A549 (cell line): ENCODE measurements around the gene TMEM165. TPM values are rescaled to one million over a fixed set of nuclear protein-coding genes. Genes with fewer than 3 reads are reported as not detected.

Experiments
- ATAC-seq, 2 experiments: fragments of 200-7000 bp in 1 of 2; fragments of >200 bp in 1 of 2; cut with Nextera tagmentation in 1 of 2; cut with Tn5 transposase in 1 of 2; 3 replicates each; pipeline versions ENCODE4 v1.8.0 to v1.9.1; 2018 to 2020; ENCODE audit warnings: mild to moderate bottlenecking in 1 of 2, moderate library complexity in 1 of 2
- CTCF ChIA-PET: fragments of 300-600 bp; sonication (Branson Sonifier 250); formaldehyde crosslinking; extraction: SDS; loops from one replicate; lab custom pipeline; 2021; ENCODE audit warnings: antibody characterized with exemption, inconsistent platforms; lab: Yijun Ruan, JAX
- POLR2A ChIA-PET: fragments of 350-600 bp; formaldehyde crosslinking; extraction: SDS; loops from one replicate; lab custom pipeline; 2021; ENCODE audit warnings: antibody characterized with exemption, inconsistent platforms; lab: Yijun Ruan, JAX
- DNase-seq, 2 experiments: peaks; one replicate each; pipeline versions ENCODE4 v3.0.0 to v3.0.0-alpha.2; 2011 to 2016; ENCODE audit warnings: low read depth in 1 of 2, low spot score in 1 of 2
- FAIRE-seq: peaks from 2 replicates; lab custom pipeline; 2011; peaks lifted over from hg19 to GRCh38; lab: Jason Lieb, UNC
- H3K27ac ChIP-seq, 2 experiments: fragments of >200 bp; sonication (Bioruptor Twin); formaldehyde crosslinking; 3 replicates each; pipeline ENCODE4 v1.5.1; 2016 to 2017
- H3K4me1 ChIP-seq: fragments of >200 bp; sonication (Bioruptor Twin); formaldehyde crosslinking; 3 replicates; pipeline ENCODE4 v1.6.1; 2016
- H3K4me2 ChIP-seq: fragments of >200 bp; sonication (Bioruptor Twin); formaldehyde crosslinking; 3 replicates; pipeline ENCODE4 v1.6.1; 2016
- H3K4me3 ChIP-seq: fragments of >200 bp; sonication (Bioruptor Twin); formaldehyde crosslinking; 3 replicates; pipeline ENCODE4 v1.5.1; 2016
- H3K9me3 ChIP-seq: fragments of >200 bp; sonication (Bioruptor Twin); formaldehyde crosslinking; 3 replicates; pipeline ENCODE4 v1.6.1; 2016
- ATOH8 ChIP-seq: fragments of 250-450 bp; sonication (Bioruptor Pico); IDR thresholded peaks from 2 replicates; pipeline ENCODE4 v1.5.0; 2020; ENCODE audit warnings: low read depth, mild to moderate bottlenecking, moderate library complexity
- BHLHE40 ChIP-seq: IDR thresholded peaks from 2 replicates; pipeline ENCODE4 v1.6.1; 2012; ENCODE audit warnings: low read depth, low read length, inconsistent platforms
- CHD4 ChIP-seq: fragments of 200-600 bp; sonication (generic); IDR thresholded peaks from 2 replicates; pipeline ENCODE4 v1.6.1; 2016; ENCODE audit warnings: antibody characterized with exemption, mild to moderate bottlenecking, borderline replicate concordance
- ELK1 ChIP-seq: fragments of 150-350 bp; IDR thresholded peaks from 2 replicates; pipeline ENCODE4 v1.6.1; 2014; ENCODE audit warnings: low read depth, mild to moderate bottlenecking, low read length
- EP300 ChIP-seq, 2 experiments: fragments of >200 bp; sonication (Bioruptor Twin); formaldehyde crosslinking; IDR thresholded peaks; 2 replicates in 1 of 2; 3 replicates in 1 of 2; pipeline ENCODE4 v1.6.1; 2016 to 2017
- FOSB ChIP-seq: fragments of 250-450 bp; sonication (Bioruptor Pico); IDR thresholded peaks from 2 replicates; pipeline ENCODE4 v1.5.0; 2020; ENCODE audit warnings: mild to moderate bottlenecking, moderate library complexity
- FOXS1 ChIP-seq: fragments of 250-450 bp; sonication (Bioruptor Pico); IDR thresholded peaks from 2 replicates; pipeline ENCODE4 v1.5.0; 2020; ENCODE audit warnings: mild to moderate bottlenecking, moderate library complexity
- HES2 ChIP-seq: fragments of >200 bp; sonication (Bioruptor Twin); formaldehyde crosslinking; IDR thresholded peaks from 2 replicates; pipeline ENCODE4 v1.6.1; 2016
- HOXB13 ChIP-seq: fragments of 250-450 bp; sonication (Bioruptor Pico); IDR thresholded peaks from 2 replicates; pipeline ENCODE4 v1.5.0; 2020; ENCODE audit warnings: low read depth, mild to moderate bottlenecking, moderate library complexity
- HOXB5 ChIP-seq: fragments of 250-450 bp; sonication (Bioruptor Pico); IDR thresholded peaks from 2 replicates; pipeline ENCODE4 v1.5.0; 2020; ENCODE audit warnings: mild to moderate bottlenecking, moderate library complexity
- KDM5A ChIP-seq: fragments of 200-600 bp; sonication (generic); IDR thresholded peaks from 2 replicates; pipeline ENCODE4 v1.6.1; 2016; ENCODE audit warnings: antibody characterized with exemption, mild to moderate bottlenecking
- MAFK ChIP-seq: fragments of 450-650 bp; IDR thresholded peaks from 2 replicates; pipeline ENCODE4 v1.6.1; 2014; ENCODE audit not compliant: partially characterized antibody
- MYC ChIP-seq: IDR thresholded peaks from 2 replicates; pipeline ENCODE4 v1.6.1; 2012; ENCODE audit warnings: mild to moderate bottlenecking, inconsistent platforms, low read length, improper control_type of control experiment, borderline replicate concordance
- NPAS2 ChIP-seq: fragments of 250-450 bp; sonication (Bioruptor Pico); IDR thresholded peaks from 2 replicates; pipeline ENCODE4 v1.8.0; 2022; ENCODE audit warnings: mild to moderate bottlenecking, moderate library complexity, borderline replicate concordance
- NR3C1 ChIP-seq: fragments of >200 bp; sonication (Bioruptor Twin); formaldehyde crosslinking; IDR thresholded peaks from 3 replicates; pipeline ENCODE4 v1.6.1; 2017
- PHF8 ChIP-seq: fragments of 200-600 bp; sonication (generic); IDR thresholded peaks from 2 replicates; pipeline ENCODE4 v1.6.1; 2016; ENCODE audit warnings: low read depth, mild to moderate bottlenecking, antibody characterized with exemption, moderate library complexity, borderline replicate concordance
- POLR2AphosphoS2 ChIP-seq: conservative IDR thresholded peaks from 2 replicates; pipeline ENCODE4 v1.6.1; 2012; ENCODE audit warnings: low read length, improper control_type of control experiment, inconsistent platforms
- RAD21 ChIP-seq, 2 experiments: fragments of >200 bp in 1 of 2; sonication (Bioruptor Twin) in 1 of 2; formaldehyde crosslinking in 1 of 2; IDR thresholded peaks in 1 of 2; conservative IDR thresholded peaks in 1 of 2; 2 replicates in 1 of 2; 3 replicates in 1 of 2; pipeline ENCODE4 v1.6.1; 2012 to 2018; ENCODE audit warnings: inconsistent platforms in 1 of 2
- RARB ChIP-seq: fragments of 250-450 bp; sonication (Bioruptor Pico); IDR thresholded peaks from 2 replicates; pipeline ENCODE4 v1.8.0; 2021; ENCODE audit warnings: mild to moderate bottlenecking, moderate library complexity
- RCOR1 ChIP-seq: fragments of 150-350 bp; IDR thresholded peaks from 2 replicates; pipeline ENCODE4 v1.6.1; 2014; ENCODE audit warnings: antibody characterized with exemption, low read length, low read depth
- SMC3 ChIP-seq: fragments of >200 bp; sonication (Bioruptor Twin); formaldehyde crosslinking; IDR thresholded peaks from 3 replicates; pipeline ENCODE4 v1.6.1; 2018; ENCODE audit warnings: inconsistent platforms
- SREBF2 ChIP-seq: fragments of 450-650 bp; IDR thresholded peaks from 2 replicates; pipeline ENCODE4 v1.6.1; 2014; ENCODE audit warnings: mild to moderate bottlenecking, moderate library complexity
- TP53 ChIP-seq: fragments of 250-450 bp; sonication (Bioruptor Pico); IDR thresholded peaks from 2 replicates; pipeline ENCODE4 v1.5.0; 2021; ENCODE audit warnings: mild to moderate bottlenecking, moderate library complexity
- ZFP36 ChIP-seq: fragments of 450-650 bp; IDR thresholded peaks from 2 replicates; pipeline ENCODE4 v1.6.1; 2014; ENCODE audit warnings: borderline replicate concordance; ENCODE audit not compliant: partially characterized antibody
- ZNF302 ChIP-seq: fragments of 250-450 bp; sonication (Bioruptor Pico); IDR thresholded peaks from 2 replicates; pipeline ENCODE4 v1.9.0; 2021; ENCODE audit warnings: inconsistent platforms, mild to moderate bottlenecking, moderate library complexity
- ZSCAN20 ChIP-seq: fragments of 250-450 bp; sonication (Bioruptor Pico); IDR thresholded peaks from 2 replicates; pipeline ENCODE4 v1.8.0; 2022; ENCODE audit warnings: mild to moderate bottlenecking, moderate library complexity
- WGBS: methylation state at CpG from one replicate; pipeline ENCODE4 v1.1.6; 2017; ENCODE audit errors: missing lambda C conversion rate; 5-methylcytosine and 5-hydroxymethylcytosine counted together
- polyA plus RNA-seq, 4 experiments: library from polyadenylated mRNA; depleted of rRNA in 3 of 4; stranded (reverse); fragments of >200 nt; fragmentation: RNase III in 1 of 4; extraction: RNeasy Plus Mini Kit Qiagen cat#74134 plus additional on column Dnase treatment in 1 of 4; gene quantifications; 2 replicates in 3 of 4; 3 replicates in 1 of 4; pipeline ENCODE4 v1.2.3, GENCODE V29; 2011 to 2017

Gene TMEM165
- polyA plus RNA-seq, 2 of the 4 experiments (the other 2 are of a cell fraction) = 52.6 to 83.5 TPM

- no peak for TF ChIP-seq ELK1
- no peak for TF ChIP-seq NR3C1
- no peak for TF ChIP-seq TP53 (CRISPR knock-in tag)
- TF ChIP-seq SREBF2 = no peak
- no peak for TF ChIP-seq MYC
- TF ChIP-seq ZNF302 (CRISPR knock-in tag) = no peak
- TF ChIP-seq KDM5A = no peak
- TF ChIP-seq, all 56 proteins: peak for 0
These were observed 50.3 kb downstream of the TMEM165 start (continued) for GRCh38 chr4:55445921-55446577.

- Histone ChIP-seq H3K4me1 (no peaks in the 10 kb centered on the region), H3K9me3 (no peaks in the 10 kb centered on the region), H3K4me3 (no peak overlapping the region), H3K27ac (no peak overlapping the region), H3K4me2 (no peak overlapping the region)
- DNase-seq (no peak), ATAC-seq (no peak), FAIRE-seq (no peak)
- 93% methylated on average over 1 of the region's 1 CpG for WGBS
- ChIA-PET POLR2A (no interaction called here), CTCF (interaction anchor here (0.7 kb wide), 1 partner anchor 24 kb away, joined by 4 read pairs; no protein-coding TSS in a partner anchor)
- no peak for TF ChIP-seq ATOH8
- TF ChIP-seq FOXS1 (CRISPR knock-in tag) = no peak
- TF ChIP-seq RCOR1 = no peak
- no peak for TF ChIP-seq HES2
- TF ChIP-seq NPAS2 (CRISPR knock-in tag) = no peak
- no peak for TF ChIP-seq ZFP36
These were observed 50.8 kb downstream of the TMEM165 start for GRCh38 chr4:55446578-55446922.

GRCh38 chr4:55447108-55447708 lies 51.5 kb downstream of the TMEM165 start:
- ATAC-seq = no peak
- no peak overlapping the region for H3K27ac ChIP-seq
- ChIA-PET POLR2A (no interaction called here), CTCF (interaction anchor here (0.7 kb wide), 1 partner anchor 23 kb away, joined by 4 read pairs; no protein-coding TSS in a partner anchor)
- no peak overlapping the region for H3K4me2 ChIP-seq
- no peaks in the 10 kb centered on the region for H3K4me1 ChIP-seq
- no peaks in the 10 kb centered on the region for H3K9me3 ChIP-seq
- TF ChIP-seq HOXB13 (no peak), MAFK (no peak), ZSCAN20 (CRISPR knock-in tag) (no peak), CHD4 (no peak), RARB (CRISPR knock-in tag) (no peak), EP300 (IDR thresholded peaks at IDR 0.05) (no peak), FOSB (CRISPR knock-in tag) (no peak), POLR2AphosphoS2 (no peak), SMC3 (no peak), FOXS1 (CRISPR knock-in tag) (no peak), MYC (no peak), BHLHE40 (no peak), RAD21 (conservative IDR thresholded peaks at IDR 0.05 in 1 of 2, IDR thresholded peaks at IDR 0.05 in 1 of 2) (no peak), HOXB5 (CRISPR knock-in tag) (no peak), PHF8 (no peak)
- no peak overlapping the region for H3K4me3 ChIP-seq
- 92% methylated on average over 9 of the region's 9 CpGs for WGBS
- FAIRE-seq = no peak
- DNase-seq = no peak
